ENCODE measurements around the gene ITGB2.

Gene ITGB2

GRCh38 chr21:44927587-44928461 lies 7.1 kb upstream of the ITGB2 start:
- peak; percentile 83 for DNase-seq (ENCODE audit: low spot score)
- TF ChIP-seq CTCF (IDR thresholded peaks at IDR 0.05; ENCODE audit: extremely low read depth, missing control alignments), result no peak

- DNase-seq (ENCODE audit: low spot score), result no peak
- no peak for TF ChIP-seq CTCF (IDR thresholded peaks at IDR 0.05; ENCODE audit: extremely low read depth, missing control alignments)
Measured at GRCh38 chr21:44927259-44927586, 6.5 kb upstream of the ITGB2 start.

GRCh38 chr21:44926331-44927101 lies 5.8 kb upstream of the ITGB2 start:
- no peak for TF ChIP-seq CTCF (IDR thresholded peaks at IDR 0.05; ENCODE audit: extremely low read depth, missing control alignments)
- no peak for DNase-seq (ENCODE audit: low spot score)

- TF ChIP-seq CTCF (IDR thresholded peaks at IDR 0.05; ENCODE audit: extremely low read depth, missing control alignments), result no peak
- no peak for DNase-seq (ENCODE audit: low spot score)
Measured at GRCh38 chr21:44925378-44925755, 4.7 kb upstream of the ITGB2 start.

GRCh38 chr21:44924606-44925377 lies 4.1 kb upstream of the ITGB2 start:
- no peak for TF ChIP-seq CTCF (IDR thresholded peaks at IDR 0.05; ENCODE audit: extremely low read depth, missing control alignments)
- DNase-seq (ENCODE audit: low spot score), result no peak

- DNase-seq (ENCODE audit: low spot score), result no peak
- TF ChIP-seq CTCF (IDR thresholded peaks at IDR 0.05; ENCODE audit: extremely low read depth, missing control alignments), result no peak
Measured at GRCh38 chr21:44923480-44924084, 2.9 kb upstream of the ITGB2 start.

All from GM20000 (cell line).